Keratinocyte (primary cell): ENCODE data around the gene CDK2AP2. TPM values are rescaled to one million over a fixed set of nuclear protein-coding genes. Genes with fewer than 3 reads are reported as not detected.
"Not testable (repeated sequence)": the region's sequence is repeated elsewhere in the genome, so short reads cannot be mapped to it uniquely, and the experiment has no call there.

Source experiments
- DNase-seq: peaks from one replicate; pipeline ENCODE4 v3.0.0-alpha.2; 2011; ENCODE audit warnings: low read depth, missing footprints, low spot score
- FAIRE-seq: peaks from 2 replicates; lab custom pipeline; 2011; peaks lifted over from hg19 to GRCh38; lab: Jason Lieb, UNC
- H2AFZ ChIP-seq: 2 replicates; pipeline ENCODE4 v1.6.0; 2012; ENCODE audit warnings: low read length, control low read depth, inconsistent platforms; ENCODE audit not compliant: control insufficient read depth
- H3K27ac ChIP-seq: 2 replicates; pipeline ENCODE4 v1.5.1; 2011; ENCODE audit warnings: low read length; ENCODE audit not compliant: control insufficient read depth, insufficient read depth
- H3K27me3 ChIP-seq: 3 replicates; pipeline ENCODE4 v1.6.0; 2011; ENCODE audit warnings: low read length; ENCODE audit not compliant: control insufficient read depth, insufficient read depth; ENCODE audit errors: extremely low read depth
- H3K36me3 ChIP-seq, 2 experiments: 2 replicates in 1 of 2; 3 replicates in 1 of 2; pipeline ENCODE4 v1.5.1; 2011; ENCODE audit warnings: low read length in 2 of 2, mild to moderate bottlenecking in 1 of 2; ENCODE audit not compliant: control insufficient read depth in 2 of 2, insufficient read depth in 2 of 2; ENCODE audit errors: extremely low read depth in 1 of 2
- H3K4me1 ChIP-seq: 3 replicates; pipeline ENCODE4 v1.5.1; 2011; ENCODE audit warnings: low read length; ENCODE audit not compliant: control insufficient read depth, insufficient read depth; ENCODE audit errors: extremely low read depth
- H3K4me2 ChIP-seq: 3 replicates; pipeline ENCODE4 v1.6.0; 2011; ENCODE audit warnings: low read depth, low read length; ENCODE audit not compliant: control insufficient read depth, insufficient read depth; ENCODE audit errors: extremely low read depth
- H3K4me3 ChIP-seq, 3 experiments: fragments of 200-600 bp in 1 of 3; sonication (generic) in 1 of 3; 2 replicates in 2 of 3; 3 replicates in 1 of 3; pipeline ENCODE4 v1.5.1; 2011 to 2016; ENCODE audit warnings: low read length in 3 of 3, mild to moderate bottlenecking in 3 of 3, control low read depth in 2 of 3, inconsistent platforms in 1 of 3, low read depth in 1 of 3, mixed read lengths in 1 of 3, mixed run types in 1 of 3, moderate library complexity in 1 of 3; ENCODE audit not compliant: control insufficient read depth in 2 of 3, insufficient read depth in 2 of 3; ENCODE audit errors: extremely low read depth in 1 of 3
- H3K79me2 ChIP-seq: 2 replicates; pipeline ENCODE4 v1.6.0; 2012; ENCODE audit warnings: low read length; ENCODE audit not compliant: control insufficient read depth, insufficient read depth
- H3K9ac ChIP-seq: 3 replicates; pipeline ENCODE4 v1.6.0; 2011; ENCODE audit warnings: low read length; ENCODE audit not compliant: control insufficient read depth, insufficient read depth; ENCODE audit errors: extremely low read depth
- H3K9me1 ChIP-seq: 3 replicates; pipeline ENCODE4 v1.6.0; 2011; ENCODE audit warnings: low read length; ENCODE audit not compliant: control insufficient read depth, insufficient read depth; ENCODE audit errors: extremely low read depth
- H3K9me3 ChIP-seq: 2 replicates; pipeline ENCODE4 v1.5.1; 2012; ENCODE audit warnings: low read depth, low read length; ENCODE audit not compliant: control insufficient read depth
- H4K20me1 ChIP-seq: 3 replicates; pipeline ENCODE4 v1.6.0; 2011; ENCODE audit warnings: low read length; ENCODE audit not compliant: control insufficient read depth, insufficient read depth; ENCODE audit errors: extremely low read depth
- CTCF ChIP-seq, 3 experiments: IDR thresholded peaks in 1 of 3; conservative IDR thresholded peaks in 1 of 3; optimal IDR thresholded peaks in 1 of 3; 2 replicates in 2 of 3; 3 replicates in 1 of 3; pipeline versions ENCODE3 to v1.5.1; 2011; ENCODE audit warnings: low read length in 3 of 3, mild to moderate bottlenecking in 3 of 3, moderate library complexity in 2 of 3, control low read depth in 1 of 3, inconsistent platforms in 1 of 3; ENCODE audit not compliant: insufficient read depth in 2 of 3; ENCODE audit errors: extremely low read depth in 1 of 3
- EZH2 ChIP-seq: IDR thresholded peaks from one replicate; pipeline ENCODE4 v1.6.1; 2012; ENCODE audit warnings: inconsistent platforms, mild to moderate bottlenecking, low read length, moderate library complexity
- dilution Hi-C: fragments of 300-500 bp; cut with MboI; formaldehyde crosslinking; loops from one replicate; pipeline ENCODE4 v1.7.0; 2020; ENCODE audit warnings: low sequenced_read_pairs; ENCODE audit not compliant: extremely low pct_ligation_motif_present
- polyA plus RNA-seq, 5 experiments: library from polyadenylated mRNA; depleted of rRNA in 3 of 5; stranded (reverse) in 3 of 5; stranded (forward) in 1 of 5; unstranded in 1 of 5; fragments of >200 nt; gene quantifications; 1 replicate in 1 of 5; 2 replicates in 3 of 5; 3 replicates in 1 of 5; pipeline versions ENCODE4 v1.2.1 to v1.2.3, GENCODE V29; 2011 to 2012; ENCODE audit warnings: missing spikeins in 2 of 5, low read depth in 1 of 5, low replicate concordance in 1 of 5

Gene CDK2AP2
- polyA plus RNA-seq, 1 donor (not counting 4 experiments of a cell fraction or from before 2014, with no cell fraction given), result 9.7 TPM

GRCh38 chr11:67466962-67467771, 40.8 kb downstream of the CDK2AP2 start:
- dilution Hi-C loops, result no loop called here
- FAIRE-seq, result no peak
- peak overlapping the region; percentile 82 for H3K4me2 ChIP-seq
- peaks cover 0 to 5% of the 10 kb centered on the region in 2 experiments for H3K36me3 ChIP-seq
- H3K79me2 ChIP-seq, result no peaks in the 10 kb centered on the region
- DNase-seq, result no peak
- no peaks in the 10 kb centered on the region for H4K20me1 ChIP-seq
- H3K4me3 ChIP-seq, result peak overlapping the region; percentile 40 to 74 (median 74)
- no peak for TF ChIP-seq EZH2
- no peaks in the 10 kb centered on the region for H3K9me3 ChIP-seq
- no peak overlapping the region for H2AFZ ChIP-seq
- peak overlapping the region; percentile 63 for H3K27ac ChIP-seq
- peak overlapping the region; percentile 68 for H3K9ac ChIP-seq
- H3K4me1 ChIP-seq, result peaks cover 23% of the 10 kb centered on the region
- no peaks in the 10 kb centered on the region for H3K9me1 ChIP-seq
- H3K27me3 ChIP-seq, result no peaks in the 10 kb centered on the region

DNA sequence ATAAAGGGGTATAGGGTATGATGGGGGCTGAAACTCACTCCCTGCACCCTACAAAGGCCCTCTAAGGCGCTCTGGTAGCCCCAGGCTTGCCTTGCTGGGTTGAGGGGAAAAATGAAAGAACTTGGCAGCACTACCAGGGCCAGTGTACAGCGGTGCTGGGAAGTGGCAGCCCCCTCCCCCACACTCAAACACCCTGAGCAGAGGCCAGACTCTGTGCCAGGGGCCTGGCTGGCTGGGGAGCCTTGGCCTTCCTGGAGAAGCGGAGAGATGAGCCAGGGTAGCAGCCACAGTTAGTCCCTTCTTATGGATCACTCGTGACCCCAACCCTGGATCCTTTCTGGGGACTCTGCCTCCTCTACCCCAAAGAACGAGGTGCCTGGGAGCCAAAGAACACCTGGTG, 41.6 kb downstream of the CDK2AP2 start:
- no peak for FAIRE-seq
- peaks cover 0 to 5% of the 10 kb centered on the region in 2 experiments for H3K36me3 ChIP-seq
- H3K9me3 ChIP-seq, result no peaks in the 10 kb centered on the region
- dilution Hi-C loops, result no loop called here
- H3K4me1 ChIP-seq, result peaks cover 23% of the 10 kb centered on the region
- no peaks in the 10 kb centered on the region for H3K9me1 ChIP-seq
- TF ChIP-seq CTCF (optimal IDR thresholded peaks at IDR 0.05 in 1 of 3, IDR thresholded peaks at IDR 0.05 in 1 of 3, conservative IDR thresholded peaks at IDR 0.05 in 1 of 3; ENCODE audit: extremely low read depth in 1 of 3, insufficient read depth in 2 of 3, low read length in 3 of 3) (no peak), EZH2 (no peak)
- no peaks in the 10 kb centered on the region for H3K79me2 ChIP-seq
- H3K9ac ChIP-seq, result no peak overlapping the region
- DNase-seq, result no peak
- no peak overlapping the region for H2AFZ ChIP-seq
- H4K20me1 ChIP-seq, result no peaks in the 10 kb centered on the region
- no peaks in the 10 kb centered on the region for H3K27me3 ChIP-seq
- H3K27ac ChIP-seq, result no peak overlapping the region
- no peak overlapping the region for H3K4me2 ChIP-seq
- no peak overlapping the region for H3K4me3 ChIP-seq

GRCh38 chr11:67465530-67465929, 42.4 kb downstream of the CDK2AP2 start:
- H3K9me1 ChIP-seq, H3K9me3 ChIP-seq, dilution Hi-C loops, H2AFZ ChIP-seq, H3K36me3 ChIP-seq, H4K20me1 ChIP-seq, FAIRE-seq, H3K27me3 ChIP-seq, H3K79me2 ChIP-seq, DNase-seq: not testable (repeated sequence)
- Histone ChIP-seq H3K4me3 (peak overlapping the region; percentile 45 to 73 (median 46)), H3K27ac (peak overlapping the region; percentile 69), H3K9ac (peak overlapping the region; percentile 64), H3K4me1 (peaks cover 23% of the 10 kb centered on the region), H3K4me2 (peak overlapping the region; percentile 76)
